Activated T-cell treated with anti-CD3 and anti-CD28 coated beads, Interleukin-2, amount 50 U/mL, for 24 hours (primary cell): ENCODE data around the gene TM4SF20.
"Not testable (repeated sequence)": the region's sequence is repeated elsewhere in the genome, so short reads cannot be mapped to it uniquely, and the experiment has no call there.

ENCODE experiments used
- DNase-seq: peaks from one replicate; pipeline ENCODE4 v3.0.0-alpha.2; 2020
- H3K27ac Mint-ChIP-seq: 2 replicates; pipeline ENCODE4 v1.8.0; 2020; ENCODE audit warnings: mild to moderate bottlenecking, mixed read lengths
- H3K27me3 Mint-ChIP-seq: 2 replicates; pipeline ENCODE4 v1.8.0; 2020; ENCODE audit warnings: mixed read lengths
- H3K36me3 Mint-ChIP-seq: 2 replicates; pipeline ENCODE4 v1.8.0; 2020; ENCODE audit warnings: low read depth, mixed read lengths
- H3K4me1 Mint-ChIP-seq: 2 replicates; pipeline ENCODE4 v1.8.0; 2020; ENCODE audit warnings: low read depth, mixed read lengths
- H3K4me3 Mint-ChIP-seq: 2 replicates; pipeline ENCODE4 v1.8.0; 2020; ENCODE audit warnings: mild to moderate bottlenecking, moderate library complexity, mixed read lengths
- H3K9me3 Mint-ChIP-seq: 2 replicates; pipeline ENCODE4 v1.8.0; 2020; ENCODE audit warnings: mixed read lengths

The TM4SF20 gene

DNA sequence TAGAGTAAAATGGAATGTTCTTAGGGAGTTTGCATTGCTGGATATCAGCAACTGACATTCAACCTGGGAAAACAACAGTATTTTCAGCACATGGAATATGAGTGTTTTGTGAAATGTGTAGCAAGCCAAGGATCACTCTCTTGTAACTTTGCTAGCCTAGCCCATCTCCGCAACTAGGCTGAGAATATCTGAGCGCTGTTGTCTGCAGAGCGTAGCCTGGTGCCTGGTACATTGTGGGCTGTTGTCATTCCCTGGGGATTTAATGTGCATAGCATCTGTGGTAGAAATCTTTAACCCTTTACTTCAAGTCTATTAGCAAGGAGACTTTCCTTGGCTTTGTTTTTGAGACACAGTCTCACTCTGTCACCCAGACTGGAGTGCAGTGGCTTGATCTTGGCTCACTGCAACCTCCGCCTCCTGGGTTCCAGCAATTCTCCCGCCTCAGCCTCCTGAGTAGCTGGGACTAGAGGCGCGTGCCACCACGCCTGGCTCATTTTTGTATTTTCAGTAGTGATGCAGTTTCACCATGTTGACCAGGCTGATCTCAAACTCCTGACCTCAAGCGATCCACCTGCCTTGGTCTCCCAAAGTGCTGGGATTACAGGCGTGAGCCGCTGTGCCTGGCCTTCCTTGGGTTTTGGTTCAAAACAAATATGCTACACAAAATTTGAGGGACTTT lies 14.4 kb downstream of the TM4SF20 start:
- not testable (repeated sequence) for H3K27ac Mint-ChIP-seq, DNase-seq, H3K4me3 Mint-ChIP-seq

DNA sequence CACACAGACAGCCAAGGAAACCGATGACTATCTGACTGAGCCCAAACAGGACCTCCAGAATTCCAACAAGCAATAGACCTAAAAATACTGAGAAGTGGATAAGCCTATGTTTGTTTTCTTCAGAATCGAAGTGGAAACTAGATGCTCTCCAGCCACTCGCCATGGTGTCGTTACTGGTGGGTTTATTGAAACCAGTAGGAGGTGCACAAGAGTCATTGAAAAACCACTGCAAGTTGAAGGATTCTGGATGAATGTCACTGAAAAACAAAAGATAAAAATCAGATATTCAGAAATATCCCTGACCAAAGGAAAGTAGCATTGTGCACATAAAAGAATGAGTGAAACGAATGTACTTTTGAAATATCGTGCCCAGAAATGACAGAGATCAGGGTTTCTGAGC lies 15.3 kb downstream of the TM4SF20 start:
- Mint-ChIP-seq H3K4me3 (no peak overlapping the region), H3K9me3 (no peaks in the 10 kb centered on the region), H3K4me1 (peaks cover 8% of the 10 kb centered on the region), H3K36me3 (peaks cover 25% of the 10 kb centered on the region), H3K27ac (no peak overlapping the region), H3K27me3 (no peaks in the 10 kb centered on the region)
- DNase-seq = no peak

More for the DNA sequence above, 14.4 kb downstream of the TM4SF20 start:
- peaks cover 15% of the 10 kb centered on the region for H3K36me3 Mint-ChIP-seq
- not testable (repeated sequence) for H3K27me3 Mint-ChIP-seq, H3K4me1 Mint-ChIP-seq, H3K9me3 Mint-ChIP-seq

DNA sequence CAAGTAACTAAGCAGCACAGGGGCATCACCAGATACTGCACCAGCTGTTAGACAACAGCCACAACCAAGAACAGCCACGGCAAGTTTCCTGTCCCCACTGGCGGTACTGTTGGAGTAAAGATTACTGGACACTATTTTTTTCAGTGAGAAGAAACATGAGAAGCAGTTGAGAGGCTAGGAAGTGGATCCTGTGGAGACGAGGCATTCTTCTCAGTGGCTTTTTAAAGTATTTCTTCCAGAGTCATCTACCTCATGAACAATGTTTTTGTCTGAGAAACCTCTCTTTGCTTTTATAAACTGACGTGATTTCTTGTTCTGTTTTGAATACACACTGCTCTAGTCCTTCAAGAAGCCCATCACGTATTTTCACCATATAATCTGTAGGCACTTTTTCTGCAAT lies 18.8 kb downstream of the TM4SF20 start:
- DNase-seq = no peak
- Mint-ChIP-seq H3K27me3 (no peaks in the 10 kb centered on the region), H3K4me3 (no peak overlapping the region), H3K9me3 (no peaks in the 10 kb centered on the region), H3K27ac (no peak overlapping the region), H3K4me1 (peaks cover 5% of the 10 kb centered on the region), H3K36me3 (peaks cover 59% of the 10 kb centered on the region)

DNA sequence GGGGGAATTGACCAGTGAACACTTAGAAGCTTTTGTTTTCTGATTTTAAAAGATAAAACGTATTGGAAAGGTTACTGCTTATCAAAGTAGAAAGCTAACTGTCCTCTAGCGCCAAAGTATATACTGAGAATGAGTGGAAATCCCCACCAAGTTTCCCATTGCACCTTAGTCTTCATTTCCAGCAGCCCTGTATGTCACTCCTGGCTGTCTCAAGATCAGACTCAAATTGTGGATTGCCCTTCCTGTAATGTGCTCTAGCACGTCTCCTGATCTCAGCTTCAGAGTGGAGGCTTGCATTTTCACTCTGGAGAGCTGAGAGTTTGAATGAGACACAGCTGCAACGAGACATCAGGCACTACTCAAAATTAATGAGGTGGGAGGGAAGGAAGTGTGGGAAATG lies 27.5 kb downstream of the TM4SF20 start:
- no peaks in the 10 kb centered on the region for H3K9me3 Mint-ChIP-seq
- no peak overlapping the region for H3K4me3 Mint-ChIP-seq
- H3K4me1 Mint-ChIP-seq = peaks cover 22% of the 10 kb centered on the region
- peak overlapping the region; percentile 75 for H3K27ac Mint-ChIP-seq
- no peak for DNase-seq
- H3K27me3 Mint-ChIP-seq = no peaks in the 10 kb centered on the region
- H3K36me3 Mint-ChIP-seq = peaks cover 74% of the 10 kb centered on the region

DNA sequence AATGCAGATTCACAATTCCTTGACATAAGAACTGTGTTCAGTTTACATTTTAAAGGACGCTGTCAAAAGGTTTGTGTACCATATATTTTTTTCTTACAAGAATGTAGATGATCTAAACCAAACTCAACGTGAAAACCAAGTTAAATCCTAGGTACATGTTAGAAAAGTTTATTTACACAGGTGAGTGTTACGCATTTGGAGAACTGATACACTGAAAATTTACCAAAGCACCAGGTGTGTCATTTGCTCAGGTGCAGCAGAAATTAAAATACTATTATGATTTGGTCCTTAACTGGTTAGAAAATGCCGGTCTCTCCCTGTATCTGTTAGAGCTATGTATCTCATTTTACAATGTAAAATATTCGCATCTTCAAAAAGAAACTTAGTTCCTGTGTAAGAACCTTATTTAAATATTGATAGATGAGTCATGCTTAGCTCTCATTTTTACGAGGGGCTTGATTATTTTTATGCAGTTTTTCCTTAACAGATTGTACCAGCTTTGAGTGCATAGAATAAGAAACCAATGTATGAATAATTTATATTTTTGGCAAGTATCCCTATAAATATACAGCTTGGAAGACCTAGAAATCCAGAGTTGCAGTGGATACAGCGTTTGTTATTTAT lies 29.0 kb downstream of the TM4SF20 start:
- DNase-seq = no peak
- H3K4me1 Mint-ChIP-seq = peaks cover 22% of the 10 kb centered on the region
- no peak overlapping the region for H3K27ac Mint-ChIP-seq
- peaks cover 72% of the 10 kb centered on the region for H3K36me3 Mint-ChIP-seq
- H3K9me3 Mint-ChIP-seq = no peaks in the 10 kb centered on the region
- no peaks in the 10 kb centered on the region for H3K27me3 Mint-ChIP-seq
- H3K4me3 Mint-ChIP-seq = no peak overlapping the region

DNA sequence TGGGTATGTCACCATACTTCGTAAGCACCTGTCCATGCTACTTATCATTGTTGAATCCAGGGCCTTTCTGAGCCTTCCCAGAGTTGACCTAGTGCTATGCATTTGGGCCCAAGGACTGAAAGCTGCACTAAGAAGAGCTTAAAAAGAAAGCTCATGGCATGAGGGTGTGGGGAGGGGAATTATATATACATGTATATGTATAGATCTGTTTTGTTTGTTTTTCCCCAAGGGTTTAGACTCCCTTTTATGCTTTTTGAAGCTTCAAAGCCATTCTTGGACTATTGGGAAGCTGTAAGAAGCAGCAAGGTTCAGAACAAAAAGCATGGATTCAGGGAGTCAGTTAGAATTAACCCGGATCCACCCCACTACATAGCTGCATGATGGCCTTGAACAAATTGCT lies 30.8 kb downstream of the TM4SF20 start:
- DNase-seq = no peak
- no peak overlapping the region for H3K4me3 Mint-ChIP-seq

DNA sequence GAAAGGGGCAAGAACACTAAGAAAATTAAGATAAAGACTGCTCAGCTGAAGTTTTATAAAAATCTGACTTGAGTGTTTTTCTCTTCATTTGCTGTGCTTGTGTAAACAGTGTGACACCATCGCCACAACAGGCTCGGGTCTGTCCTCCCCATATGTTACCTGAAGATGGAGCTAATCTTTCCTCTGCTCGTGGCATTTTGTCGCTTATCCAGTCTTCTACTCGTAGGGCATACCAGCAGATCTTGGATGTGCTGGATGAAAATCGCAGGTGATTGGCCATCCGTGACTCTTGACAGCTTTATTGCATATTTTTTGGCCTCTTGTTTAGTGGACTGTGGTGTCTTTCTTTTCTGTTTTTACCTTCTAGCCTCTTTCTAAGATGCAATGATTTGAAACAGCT lies 32.0 kb downstream of the TM4SF20 start:
- Mint-ChIP-seq H3K9me3 (no peaks in the 10 kb centered on the region), H3K27me3 (no peaks in the 10 kb centered on the region), H3K36me3 (peaks cover 77% of the 10 kb centered on the region), H3K27ac (no peak overlapping the region), H3K4me1 (peaks cover 20% of the 10 kb centered on the region), H3K4me3 (no peak overlapping the region)
- DNase-seq = no peak

More for the DNA sequence above, 30.8 kb downstream of the TM4SF20 start:
- Mint-ChIP-seq H3K4me1 (peaks cover 22% of the 10 kb centered on the region), H3K27ac (no peak overlapping the region), H3K9me3 (no peaks in the 10 kb centered on the region), H3K36me3 (peaks cover 76% of the 10 kb centered on the region), H3K27me3 (no peaks in the 10 kb centered on the region)

DNA sequence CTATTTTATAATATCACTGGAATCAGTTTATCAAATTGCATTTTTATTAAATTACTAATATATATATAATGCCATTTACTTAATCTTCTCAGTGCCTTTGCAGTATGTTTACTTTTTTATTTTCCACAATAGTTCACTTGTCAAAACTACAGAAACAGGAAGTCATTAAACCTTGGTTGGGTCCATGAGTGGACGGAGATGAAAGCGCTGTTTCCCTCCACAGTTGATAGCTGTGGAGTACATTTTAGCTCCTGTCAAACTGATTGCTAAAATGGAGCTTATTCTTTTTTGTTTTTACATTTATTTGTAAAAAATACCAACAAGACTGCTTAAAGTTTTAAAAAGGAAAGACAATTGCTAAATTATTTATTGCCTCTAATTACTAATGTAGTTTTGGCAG lies 34.9 kb downstream of the TM4SF20 start:
- Mint-ChIP-seq H3K9me3 (no peaks in the 10 kb centered on the region), H3K4me3 (no peak overlapping the region), H3K27ac (no peak overlapping the region), H3K4me1 (no peaks in the 10 kb centered on the region), H3K27me3 (no peaks in the 10 kb centered on the region), H3K36me3 (peaks cover 77% of the 10 kb centered on the region)
- DNase-seq = no peak

DNA sequence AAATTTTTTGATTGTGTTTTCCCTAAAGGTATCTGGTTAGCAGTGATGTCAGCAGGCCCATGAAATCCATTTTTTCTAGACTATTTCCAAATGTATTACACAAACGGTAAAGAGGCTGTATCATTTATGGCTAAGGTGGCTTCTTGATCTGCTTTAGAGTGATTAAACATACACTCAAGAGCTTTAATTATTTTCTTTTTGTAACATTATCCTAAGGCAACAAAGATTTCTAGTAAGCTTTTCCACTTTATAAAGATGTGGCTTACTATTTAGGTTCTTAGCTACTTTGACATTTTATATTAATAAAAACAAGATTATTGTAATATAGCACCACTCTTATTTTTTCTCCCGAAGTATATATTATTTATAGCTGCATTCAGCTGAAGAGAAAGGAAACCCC lies 37.6 kb downstream of the TM4SF20 start:
- Mint-ChIP-seq H3K27ac (no peak overlapping the region), H3K36me3 (peaks cover 80% of the 10 kb centered on the region), H3K4me3 (no peak overlapping the region), H3K4me1 (peaks cover 4% of the 10 kb centered on the region), H3K9me3 (no peaks in the 10 kb centered on the region), H3K27me3 (no peaks in the 10 kb centered on the region)
- no peak for DNase-seq

DNA sequence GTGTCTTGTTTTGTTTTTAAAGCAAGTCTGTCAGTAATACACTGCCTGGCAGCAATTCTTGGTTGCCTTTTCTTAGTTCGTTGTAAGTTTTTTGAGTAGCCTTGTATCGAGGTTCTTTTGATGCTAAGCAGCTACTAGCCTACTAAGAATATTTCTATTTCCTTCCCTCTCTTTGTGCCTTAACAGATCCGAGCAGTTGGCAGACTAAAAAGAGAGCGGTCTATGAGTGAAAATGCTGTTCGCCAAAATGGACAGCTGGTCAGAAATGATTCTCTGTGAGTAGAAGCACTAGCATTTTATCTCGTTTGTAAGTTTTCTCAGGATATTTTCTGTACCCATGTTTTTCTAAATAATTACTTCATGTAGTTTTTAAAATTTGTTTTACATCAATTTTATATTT lies 39.0 kb downstream of the TM4SF20 start:
- Mint-ChIP-seq H3K4me3 (no peak overlapping the region), H3K27ac (no peak overlapping the region), H3K4me1 (peaks cover 13% of the 10 kb centered on the region), H3K36me3 (peaks cover 82% of the 10 kb centered on the region), H3K9me3 (no peaks in the 10 kb centered on the region), H3K27me3 (no peaks in the 10 kb centered on the region)
- DNase-seq = no peak

DNA sequence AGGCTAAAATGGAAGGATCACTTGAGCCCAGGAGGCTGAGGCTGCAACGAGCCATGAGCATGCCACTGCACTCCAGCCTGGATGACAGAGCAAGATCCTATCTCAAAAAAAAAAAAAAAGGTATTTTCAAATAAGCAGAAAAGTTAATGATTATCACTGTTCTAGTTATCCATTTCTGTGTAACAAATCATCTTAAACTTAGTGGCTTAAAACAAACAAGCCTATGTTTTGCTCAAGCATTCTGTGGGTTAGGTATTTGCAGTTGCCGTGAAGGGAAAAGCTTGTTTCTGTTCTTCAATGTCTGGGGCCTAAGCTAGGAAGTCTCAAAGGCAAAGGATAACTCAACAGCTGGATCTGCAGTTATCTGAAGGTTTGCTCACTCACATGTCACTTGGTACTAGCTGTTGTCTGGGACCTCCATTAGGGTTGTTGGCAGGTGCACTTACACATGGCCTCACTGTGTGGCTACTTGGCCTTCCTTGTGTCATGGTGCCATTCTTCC lies 40.0 kb downstream of the TM4SF20 start:
- Mint-ChIP-seq H3K4me3 (no peak overlapping the region), H3K27me3 (no peaks in the 10 kb centered on the region), H3K36me3 (peaks cover 83% of the 10 kb centered on the region), H3K27ac (no peak overlapping the region), H3K9me3 (no peaks in the 10 kb centered on the region), H3K4me1 (peaks cover 16% of the 10 kb centered on the region)
- no peak for DNase-seq

DNA sequence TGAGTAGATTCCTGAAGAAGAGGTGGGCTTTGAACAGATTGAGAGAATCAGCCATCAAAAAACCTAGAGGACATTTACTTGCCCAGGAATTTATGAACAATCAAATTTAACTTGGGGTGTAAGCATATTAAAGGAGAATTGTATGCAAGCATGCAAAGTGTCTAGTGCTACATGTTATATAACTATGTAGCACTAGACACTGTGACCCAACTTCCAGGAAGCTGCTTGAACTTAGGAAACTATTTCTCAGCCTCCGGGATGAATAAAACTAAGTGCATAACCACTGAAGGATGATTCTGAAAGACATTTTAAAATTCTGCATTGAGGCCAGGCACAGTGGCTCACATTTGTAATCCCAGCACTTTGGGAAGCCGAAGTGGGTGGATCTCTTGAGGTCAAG lies 41.7 kb downstream of the TM4SF20 start:
- Mint-ChIP-seq H3K9me3 (no peaks in the 10 kb centered on the region), H3K27me3 (no peaks in the 10 kb centered on the region), H3K36me3 (peaks cover 85% of the 10 kb centered on the region)

DNA sequence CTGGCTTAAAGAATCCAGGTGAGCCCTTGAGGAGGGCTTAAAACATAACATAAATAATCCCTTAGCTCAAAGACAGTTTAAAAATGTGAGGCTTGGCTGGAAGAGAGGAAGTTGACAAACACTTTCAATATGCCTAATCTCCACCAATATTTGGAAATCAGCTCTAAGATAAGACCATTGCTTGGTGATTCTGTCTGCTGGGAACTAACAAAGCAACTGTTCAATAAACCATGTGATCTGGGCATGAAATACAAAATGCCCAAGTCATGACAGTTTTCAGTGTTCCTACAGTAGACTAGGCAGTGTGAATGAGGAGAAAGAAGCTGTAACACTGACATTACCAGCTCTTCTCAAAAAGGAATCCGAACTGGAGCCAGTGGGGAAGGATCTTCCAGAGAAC lies 43.4 kb downstream of the TM4SF20 start:
- DNase-seq = no peak
- H3K36me3 Mint-ChIP-seq = peaks cover 89% of the 10 kb centered on the region
- H3K4me1 Mint-ChIP-seq = peaks cover 18% of the 10 kb centered on the region
- no peaks in the 10 kb centered on the region for H3K9me3 Mint-ChIP-seq
- H3K27me3 Mint-ChIP-seq = no peaks in the 10 kb centered on the region
- H3K27ac Mint-ChIP-seq = no peak overlapping the region
- no peak overlapping the region for H3K4me3 Mint-ChIP-seq

More for the DNA sequence above, 41.7 kb downstream of the TM4SF20 start:
- no peak overlapping the region for H3K4me3 Mint-ChIP-seq
- peaks cover 16% of the 10 kb centered on the region for H3K4me1 Mint-ChIP-seq
- no peak overlapping the region for H3K27ac Mint-ChIP-seq
- DNase-seq = no peak

DNA sequence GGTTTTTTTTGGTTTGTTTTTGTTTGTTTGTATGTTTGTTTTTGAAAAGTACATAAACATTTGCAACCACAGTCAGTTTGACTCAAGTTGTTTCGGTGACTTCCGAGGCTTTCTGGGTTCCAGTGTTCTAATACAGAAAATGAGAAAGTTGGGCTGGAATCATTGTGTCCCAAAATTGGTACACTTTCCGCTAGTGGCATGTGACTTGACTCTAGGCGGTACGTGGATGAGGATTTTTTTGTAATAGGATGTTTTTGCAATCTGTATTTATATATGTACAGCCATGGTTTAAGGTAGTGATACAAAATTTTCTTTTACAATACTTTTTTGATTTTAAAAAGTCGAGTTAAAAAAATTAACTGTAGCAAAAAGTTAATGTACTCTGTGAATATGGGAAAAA lies 52.3 kb downstream of the TM4SF20 start:
- H3K9me3 Mint-ChIP-seq = no peaks in the 10 kb centered on the region
- H3K4me1 Mint-ChIP-seq = peaks cover 45% of the 10 kb centered on the region
- no peak overlapping the region for H3K27ac Mint-ChIP-seq
- H3K4me3 Mint-ChIP-seq = peak overlapping the region; percentile 92
- no peak for DNase-seq
- H3K27me3 Mint-ChIP-seq = no peaks in the 10 kb centered on the region
- H3K36me3 Mint-ChIP-seq = peaks cover 46% of the 10 kb centered on the region

DNA sequence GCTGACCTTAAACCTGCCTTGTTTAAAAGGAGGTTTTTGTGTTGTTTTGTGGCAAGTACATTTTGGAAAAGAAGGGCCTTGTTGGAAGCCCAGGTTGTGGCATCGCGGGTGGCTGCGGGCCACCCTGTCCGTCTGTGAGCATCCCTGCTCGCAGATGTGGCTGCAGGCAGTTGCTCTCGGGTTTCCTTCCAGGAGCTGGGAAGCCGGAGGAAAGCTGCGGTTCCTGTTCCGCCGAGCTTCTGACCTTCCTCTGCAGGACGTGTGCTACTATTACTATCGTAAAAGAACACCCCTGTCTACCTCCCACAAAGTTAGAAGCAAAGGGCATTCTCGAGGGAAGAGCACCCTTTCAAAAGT lies 53.3 kb downstream of the TM4SF20 start:
- H3K4me1 Mint-ChIP-seq = peaks cover 45% of the 10 kb centered on the region
- peaks cover 37% of the 10 kb centered on the region for H3K36me3 Mint-ChIP-seq
- no peaks in the 10 kb centered on the region for H3K27me3 Mint-ChIP-seq
- peak overlapping the region; percentile 92 for H3K4me3 Mint-ChIP-seq
- no peak for DNase-seq
- no peaks in the 10 kb centered on the region for H3K9me3 Mint-ChIP-seq
- H3K27ac Mint-ChIP-seq = peak overlapping the region; percentile 92
